AG04450 (cell line): ENCODE data around the gene SUFU. TPM values are rescaled to one million over a fixed set of nuclear protein-coding genes. Genes with fewer than 3 reads are reported as not detected.

Experiments
- CTCF ChIA-PET: fragments of 300-600, 350-600 bp; formaldehyde crosslinking; extraction: SDS; loops from one replicate; lab custom pipeline; 2022; ENCODE audit warnings: antibody characterized with exemption, inconsistent platforms; lab: Charles Lee
- POLR2A ChIA-PET: fragments of 350-600 bp; formaldehyde crosslinking; extraction: SDS; loops from one replicate; lab custom pipeline; 2021; ENCODE audit warnings: antibody characterized with exemption, inconsistent platforms; lab: Yijun Ruan, JAX
- DNase-seq: peaks from one replicate; pipeline ENCODE4 v3.0.0-alpha.2; 2011; ENCODE audit warnings: low read depth, low spot score
- H3K27ac ChIP-seq: one replicate; pipeline ENCODE4 v1.5.1; 2012; ENCODE audit warnings: low read depth, low read length, control low read depth
- H3K27me3 ChIP-seq: one replicate; pipeline ENCODE4 v1.6.0; 2012; ENCODE audit warnings: low read length; ENCODE audit not compliant: control insufficient read depth, insufficient read depth
- H3K4me3 ChIP-seq: 2 replicates; pipeline ENCODE4 v1.5.1; 2011; ENCODE audit warnings: mild to moderate bottlenecking, low read depth, low read length, control low read depth
- H3K9me3 ChIP-seq: 2 replicates; pipeline ENCODE4 v1.5.1; 2012; ENCODE audit warnings: low read length; ENCODE audit not compliant: control insufficient read depth, insufficient read depth
- CTCF ChIP-seq: IDR thresholded peaks from 2 replicates; pipeline ENCODE4 v1.5.1; 2011; ENCODE audit warnings: low read depth, low read length, control low read depth, inconsistent platforms
- polyA plus RNA-seq: library from polyadenylated mRNA; depleted of rRNA; stranded (reverse); fragments of >200 nt; gene quantifications from 2 replicates; pipeline ENCODE4 v1.2.3, GENCODE V29; 2011

The SUFU gene
- polyA plus RNA-seq, 1 experiment: 11.0 TPM

DNA sequence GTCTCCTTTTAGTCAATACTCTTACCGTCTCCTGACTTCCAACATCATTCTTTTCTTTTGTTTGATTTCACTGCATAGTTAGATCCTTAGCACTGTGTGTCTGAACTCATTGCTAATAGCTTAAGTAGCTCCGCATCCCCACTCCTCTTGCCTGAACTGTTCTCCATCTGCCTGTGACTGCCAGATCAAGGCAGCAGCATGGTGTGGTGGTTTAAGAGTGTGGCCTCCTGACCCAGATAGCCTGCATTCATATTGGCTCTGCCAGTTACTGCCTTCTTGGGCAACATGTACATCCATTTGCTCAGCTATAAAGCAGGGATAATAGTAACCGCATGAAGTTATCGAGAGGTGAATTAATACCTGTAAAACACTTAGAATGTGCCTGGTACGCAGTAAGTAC lies 50.8 kb downstream of the SUFU start:
- H3K4me3 ChIP-seq: no peak overlapping the region
- no peak for DNase-seq
- no peaks in the 10 kb centered on the region for H3K9me3 ChIP-seq
- CTCF ChIA-PET: interaction anchor here (1.5 kb wide), 1 partner anchor 52 kb away, joined by 4 read pairs; the partner anchor contains the start of gene ACTR1A
- H3K27me3 ChIP-seq: no peaks in the 10 kb centered on the region
- no peak overlapping the region for H3K27ac ChIP-seq
- no peak for TF ChIP-seq CTCF
- POLR2A ChIA-PET: no interaction called here

DNA sequence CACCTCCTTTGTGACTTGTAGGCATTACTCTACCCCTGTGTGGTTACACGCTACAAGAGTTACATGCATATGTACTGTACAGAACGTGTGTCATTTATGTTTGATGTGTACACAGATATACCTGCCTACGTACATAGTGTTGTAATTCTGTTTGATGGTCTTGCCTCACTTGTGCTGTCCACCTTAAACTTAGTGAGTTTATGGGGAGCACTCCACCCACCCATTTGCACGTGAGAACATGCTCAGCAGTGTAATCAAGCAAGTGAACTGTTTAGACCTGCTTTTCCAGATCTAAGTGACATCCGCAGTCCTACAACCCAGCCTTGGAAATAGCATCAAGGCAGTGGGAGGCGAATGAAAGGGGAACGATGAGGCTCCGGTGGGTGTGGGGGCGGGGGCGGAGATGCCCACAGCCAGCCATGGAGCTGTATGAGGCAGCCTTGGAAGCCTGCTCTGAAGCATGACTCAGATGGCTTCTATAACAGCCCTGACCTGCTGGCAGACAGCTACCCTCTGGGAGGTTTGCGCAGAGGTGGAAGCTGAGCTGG lies 52.1 kb downstream of the SUFU start:
- peak overlapping the region; percentile 59 for H3K27ac ChIP-seq
- POLR2A ChIA-PET: interaction anchor here (0.6 to 1.0 kb wide), 2 partner anchors 31 to 51 kb away, joined by 4 to 13 read pairs; partner anchors contain the start of gene SUFU
- CTCF ChIA-PET: interaction anchor here (1.5 kb wide), 1 partner anchor 53 kb away, joined by 4 read pairs; the partner anchor contains the start of gene ACTR1A
- no peaks in the 10 kb centered on the region for H3K9me3 ChIP-seq
- no peak for TF ChIP-seq CTCF
- no peak overlapping the region for H3K4me3 ChIP-seq
- peak; percentile 56 for DNase-seq
- H3K27me3 ChIP-seq: no peaks in the 10 kb centered on the region

DNA sequence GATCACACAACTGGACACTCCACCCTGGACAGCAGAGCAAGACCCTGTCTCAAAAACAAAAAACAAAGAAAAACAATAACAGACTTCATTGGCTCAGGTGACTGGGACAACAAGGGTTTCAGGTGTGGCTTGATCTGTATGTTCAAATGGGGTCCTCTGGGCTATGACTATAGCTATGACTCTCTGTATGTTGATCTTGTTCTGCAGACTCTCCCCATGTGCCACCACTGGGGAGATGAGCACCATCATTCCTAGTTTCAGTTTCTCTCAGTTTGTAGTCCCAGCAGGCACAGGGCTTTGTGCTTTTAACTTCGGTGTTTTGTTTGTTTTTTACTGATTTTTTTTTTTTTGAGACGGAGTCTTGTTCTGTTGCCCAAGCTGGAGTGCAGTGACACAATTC lies 53.8 kb downstream of the SUFU start:
- Histone ChIP-seq H3K27me3 (no peaks in the 10 kb centered on the region), H3K4me3 (no peak overlapping the region), H3K27ac (no peak overlapping the region), H3K9me3 (no peaks in the 10 kb centered on the region)
- DNase-seq: no peak
- TF ChIP-seq CTCF: no peak
- CTCF ChIA-PET: interaction anchor here (0.8 to 1.2 kb wide), 3 partner anchors 27 to 54 kb away, joined by 3 read pairs; partner anchors contain the start of gene SUFU
- POLR2A ChIA-PET: no interaction called here

GRCh38 chr10:102559764-102560163 lies 56.0 kb downstream of the SUFU start:
- no peaks in the 10 kb centered on the region for H3K9me3 ChIP-seq
- TF ChIP-seq CTCF: no peak
- no peak overlapping the region for H3K4me3 ChIP-seq
- no peak overlapping the region for H3K27ac ChIP-seq
- POLR2A ChIA-PET: no interaction called here
- DNase-seq: no peak
- no peaks in the 10 kb centered on the region for H3K27me3 ChIP-seq
- CTCF ChIA-PET: no interaction called here

DNA sequence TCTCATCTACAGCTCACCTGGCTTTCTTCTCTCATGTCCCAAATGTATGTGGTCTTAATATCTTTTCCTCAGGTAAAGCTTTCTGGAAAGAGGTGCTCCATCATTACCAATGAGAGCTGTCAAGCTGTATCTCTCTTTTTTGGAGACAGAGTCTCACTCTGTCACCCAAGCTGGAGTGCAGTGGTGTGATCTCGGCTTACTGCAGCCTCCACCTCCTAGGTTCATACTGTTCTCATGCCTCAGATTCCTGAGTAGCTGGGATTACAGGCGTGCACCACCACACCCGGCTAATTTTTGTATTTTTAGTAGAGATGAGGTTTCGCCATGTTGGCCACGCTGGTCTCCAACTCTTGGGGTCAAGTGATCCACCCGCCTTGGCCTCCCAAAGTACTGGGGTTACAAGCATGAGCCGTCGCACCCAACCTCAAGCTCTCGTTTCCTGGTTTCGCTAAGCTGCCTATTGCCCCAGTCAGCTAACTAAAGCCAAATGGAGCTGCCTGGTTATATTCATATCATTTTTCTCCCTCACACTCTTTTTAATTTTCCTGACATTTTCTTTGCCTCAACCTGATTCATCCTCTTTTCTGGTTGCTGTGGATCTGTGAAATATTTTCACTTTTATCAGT lies 60.5 kb downstream of the SUFU start:
- H3K9me3 ChIP-seq: no peaks in the 10 kb centered on the region
- ChIA-PET CTCF (interaction anchor here (1.4 kb wide), 1 partner anchor 19 kb away, joined by 6 read pairs; no protein-coding TSS in a partner anchor), POLR2A (no interaction called here)
- TF ChIP-seq CTCF: no peak
- no peak overlapping the region for H3K4me3 ChIP-seq
- no peak for DNase-seq
- no peak overlapping the region for H3K27ac ChIP-seq
- H3K27me3 ChIP-seq: no peaks in the 10 kb centered on the region
